ENCODE data around the gene CELF3.

GRCh38 chr1:151655371-151655770 lies 61.2 kb downstream of the CELF3 start:
- TF ChIP-seq, protein P1, sequence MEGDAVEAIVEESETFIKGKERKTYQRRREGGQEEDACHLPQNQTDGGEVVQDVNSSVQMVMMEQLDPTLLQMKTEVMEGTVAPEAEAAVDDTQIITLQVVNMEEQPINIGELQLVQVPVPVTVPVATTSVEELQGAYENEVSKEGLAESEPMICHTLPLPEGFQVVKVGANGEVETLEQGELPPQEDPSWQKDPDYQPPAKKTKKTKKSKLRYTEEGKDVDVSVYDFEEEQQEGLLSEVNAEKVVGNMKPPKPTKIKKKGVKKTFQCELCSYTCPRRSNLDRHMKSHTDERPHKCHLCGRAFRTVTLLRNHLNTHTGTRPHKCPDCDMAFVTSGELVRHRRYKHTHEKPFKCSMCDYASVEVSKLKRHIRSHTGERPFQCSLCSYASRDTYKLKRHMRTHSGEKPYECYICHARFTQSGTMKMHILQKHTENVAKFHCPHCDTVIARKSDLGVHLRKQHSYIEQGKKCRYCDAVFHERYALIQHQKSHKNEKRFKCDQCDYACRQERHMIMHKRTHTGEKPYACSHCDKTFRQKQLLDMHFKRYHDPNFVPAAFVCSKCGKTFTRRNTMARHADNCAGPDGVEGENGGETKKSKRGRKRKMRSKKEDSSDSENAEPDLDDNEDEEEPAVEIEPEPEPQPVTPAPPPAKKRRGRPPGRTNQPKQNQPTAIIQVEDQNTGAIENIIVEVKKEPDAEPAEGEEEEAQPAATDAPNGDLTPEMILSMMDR (conservative IDR thresholded peaks at IDR 0.05): no peak
- TF ChIP-seq EZH2 (IDR thresholded peaks at IDR 0.05; ENCODE audit: low read depth): no peak

Data from PC-9 (cell line).